Suprapubic skin (tissue), 4 donors: ENCODE measurements around the gene ARHGEF12.

Source experiments
- CTCF ChIP-seq, 2 donors: fragments of 200-600 bp in 1 of 2; fragments of 450-650 bp in 1 of 2; sonication (generic) in 1 of 2; IDR thresholded peaks; one replicate each; pipeline ENCODE4 v1.5.1; 2016 to 2019; ENCODE audit warnings: antibody characterized with exemption in 2 of 2, mild to moderate bottlenecking in 1 of 2, moderate library complexity in 1 of 2
- EP300 ChIP-seq: sonication (generic); formaldehyde crosslinking; IDR thresholded peaks from one replicate; pipeline ENCODE4 v1.6.1; 2017; ENCODE audit warnings: antibody characterized with exemption
- POLR2A ChIP-seq, 2 donors: fragments of 450-650 bp; IDR thresholded peaks; one replicate each; pipeline ENCODE4 v1.6.1; 2017; ENCODE audit warnings: antibody characterized with exemption in 2 of 2, mild to moderate bottlenecking in 2 of 2, moderate library complexity in 2 of 2
- POLR2AphosphoS5 ChIP-seq, 3 donors: sonication (generic); formaldehyde crosslinking; IDR thresholded peaks; one replicate each; pipeline ENCODE4 v1.6.1; 2017; ENCODE audit warnings: antibody characterized with exemption in 3 of 3

- TF ChIP-seq CTCF (IDR thresholded peaks at IDR 0.05): no peak
- no peak for TF ChIP-seq POLR2A (IDR thresholded peaks at IDR 0.05)
- no peak for TF ChIP-seq EP300
- no peak for TF ChIP-seq POLR2AphosphoS5 (IDR thresholded peaks at IDR 0.05)
These were observed 22.5 kb downstream of the ARHGEF12 start for GRCh38 chr11:120358729-120359128.
